ENCODE measurements around the gene SLC30A1. TPM values are rescaled to one million over a fixed set of nuclear protein-coding genes. Genes with fewer than 3 reads are reported as not detected.

Gene SLC30A1, protein sequence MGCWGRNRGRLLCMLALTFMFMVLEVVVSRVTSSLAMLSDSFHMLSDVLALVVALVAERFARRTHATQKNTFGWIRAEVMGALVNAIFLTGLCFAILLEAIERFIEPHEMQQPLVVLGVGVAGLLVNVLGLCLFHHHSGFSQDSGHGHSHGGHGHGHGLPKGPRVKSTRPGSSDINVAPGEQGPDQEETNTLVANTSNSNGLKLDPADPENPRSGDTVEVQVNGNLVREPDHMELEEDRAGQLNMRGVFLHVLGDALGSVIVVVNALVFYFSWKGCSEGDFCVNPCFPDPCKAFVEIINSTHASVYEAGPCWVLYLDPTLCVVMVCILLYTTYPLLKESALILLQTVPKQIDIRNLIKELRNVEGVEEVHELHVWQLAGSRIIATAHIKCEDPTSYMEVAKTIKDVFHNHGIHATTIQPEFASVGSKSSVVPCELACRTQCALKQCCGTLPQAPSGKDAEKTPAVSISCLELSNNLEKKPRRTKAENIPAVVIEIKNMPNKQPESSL
- 21.3 and 27.6 TPM in 2 replicates for total RNA-seq

DNA sequence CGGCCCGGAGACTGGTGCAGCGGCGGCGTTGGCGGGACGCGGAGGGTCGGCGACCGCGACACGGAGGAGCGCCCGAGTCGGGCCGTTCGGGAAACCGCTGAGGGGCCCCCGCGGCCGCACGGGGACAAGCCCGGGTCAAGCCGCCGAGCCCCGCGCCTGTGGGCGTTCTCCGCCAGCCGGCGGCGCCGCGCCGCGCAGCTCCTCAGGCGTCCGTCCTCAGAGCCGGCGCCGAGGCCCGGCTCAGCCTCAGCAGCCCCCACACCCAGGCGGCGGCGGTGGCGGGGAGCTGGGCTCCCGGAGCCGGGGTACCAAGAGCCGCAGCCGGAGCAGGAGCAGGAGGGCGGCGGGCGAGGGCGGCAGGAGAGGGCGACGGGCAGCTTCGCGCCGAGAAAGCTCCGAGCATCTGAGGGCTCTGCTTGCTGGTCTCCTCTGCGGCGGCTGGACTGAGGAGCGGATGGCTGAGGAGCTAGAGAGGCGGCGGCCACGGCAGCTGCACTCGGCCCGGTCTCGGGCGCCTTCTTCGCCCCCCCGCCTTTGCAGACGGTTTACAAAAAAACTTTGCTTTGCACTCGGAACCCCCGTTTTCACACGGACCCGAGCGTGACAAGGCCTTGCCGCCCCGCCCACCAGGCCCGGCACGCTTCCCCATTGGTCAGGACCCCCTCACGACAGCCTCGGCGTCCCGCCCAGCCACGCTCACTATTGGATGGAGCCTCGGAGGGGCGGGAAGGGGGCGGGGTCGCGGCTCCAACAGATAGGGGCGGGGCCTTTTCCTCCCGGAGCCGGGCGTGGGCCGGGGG, at the start of gene SLC30A1:
Gene SLC30A1, minus strand, starts transcription at position 522 of the 800 bp plus-strand sequence. CDS start 549 bp downstream, outside the sequence.

Other genes with a start within 250 kb of the SLC30A1 start
- gene RD3, start 87.0 kb downstream of the SLC30A1 start, total RNA-seq: not detected in 2 replicates
- 0.44 and 36.2 TPM in 2 replicates for gene NEK2, start 96.5 kb upstream of the SLC30A1 start, total RNA-seq

All from placental pericyte (primary cell).